Ascending aorta (tissue), 2 donors: ENCODE measurements around the gene HAL. TPM values are rescaled to one million over a fixed set of nuclear protein-coding genes. Genes with fewer than 3 reads are reported as not detected.

ENCODE experiments used
- DNase-seq, 2 donors: peaks; one replicate each; pipeline ENCODE4 v3.0.0-alpha.2; 2019; ENCODE audit warnings: low spot score in 2 of 2
- H3K27ac ChIP-seq, 2 donors: fragments of 200-600 bp; sonication (generic); one replicate each; pipeline ENCODE4 v1.5.1; 2016 to 2017; ENCODE audit warnings: mild to moderate bottlenecking in 1 of 2
- H3K27me3 ChIP-seq: fragments of 200-600 bp; sonication (generic); one replicate; pipeline ENCODE4 v1.5.1; 2017
- H3K36me3 ChIP-seq, 2 donors: fragments of 200-600 bp; sonication (generic); one replicate each; pipeline ENCODE4 v1.5.1; 2016
- H3K4me1 ChIP-seq, 2 donors: fragments of 200-600 bp; sonication (generic); one replicate each; pipeline ENCODE4 v1.5.1; 2016 to 2017; ENCODE audit warnings: mild to moderate bottlenecking in 1 of 2
- H3K4me3 ChIP-seq, 2 donors: fragments of 200-600 bp; sonication (generic); one replicate each; pipeline ENCODE4 v1.5.1; 2016 to 2017; ENCODE audit warnings: mild to moderate bottlenecking in 1 of 2
- H3K9me3 ChIP-seq, 2 donors: fragments of 200-600 bp; sonication (generic); one replicate each; pipeline ENCODE4 v1.5.1; 2016
- intact Hi-C: fragments of 100-400 bp; cut with DNase I; formaldehyde crosslinking; loops from one replicate; pipeline ENCODE4 v1.15.1; 2023
- total RNA-seq: library from RNA; depleted of rRNA; stranded (reverse); fragments of >200 nt; gene quantifications from one replicate; pipeline ENCODE4 v1.1.0, GENCODE V29; 2016
- TF ChIP-seq, protein P1 (sequence below), 3 experiments: fragments of 200-600 bp in 2 of 3; fragments of 450-650 bp in 1 of 3; sonication (generic) in 2 of 3; IDR thresholded peaks; one replicate each; pipeline ENCODE4 v1.5.1; 2016 to 2019; ENCODE audit warnings: antibody characterized with exemption in 3 of 3, mild to moderate bottlenecking in 1 of 3, moderate library complexity in 1 of 3

The HAL gene
- total RNA-seq, 1 donor from 2014 or later, result 1.5 TPM

DNA sequence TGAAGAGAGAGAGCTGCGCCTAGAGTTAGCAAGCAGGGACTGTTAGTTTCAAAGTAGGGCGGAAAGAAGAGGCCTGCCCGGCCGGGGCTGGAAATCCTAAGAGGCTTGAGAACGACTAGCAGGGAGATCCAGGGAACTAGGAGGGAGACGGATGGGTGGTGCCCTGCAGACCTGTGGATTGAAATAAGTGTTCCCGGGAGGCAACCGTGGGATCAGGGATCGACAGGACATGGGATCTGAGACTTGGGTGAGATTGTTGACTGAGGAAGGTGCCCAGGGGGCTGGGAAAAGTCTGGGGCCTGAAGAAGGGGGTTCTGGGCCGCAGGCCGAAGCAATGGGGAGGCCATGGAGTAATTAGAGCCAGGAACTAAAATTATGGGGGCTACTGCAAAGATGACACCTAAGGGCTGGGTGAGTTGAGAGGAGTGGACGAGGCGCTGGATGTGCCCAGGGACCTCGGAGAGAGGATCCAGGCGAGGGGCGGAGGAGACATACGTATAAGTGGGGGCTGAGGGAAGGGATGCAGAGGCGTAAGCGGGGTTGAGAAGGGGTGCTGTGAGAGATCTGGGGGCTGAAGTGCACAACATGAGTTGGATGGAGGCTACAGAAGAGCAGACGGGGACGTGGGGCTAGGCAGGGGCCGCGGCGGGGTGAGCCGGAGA lies 38.6 kb upstream of the HAL start:
- H3K4me1 ChIP-seq, result peaks cover 0 to 13% of the 10 kb centered on the region in 2 donors
- no peaks in the 10 kb centered on the region for H3K9me3 ChIP-seq
- H3K27ac ChIP-seq, result peak overlapping the region; percentile 78 to 93
- no peaks in the 10 kb centered on the region for H3K27me3 ChIP-seq
- TF ChIP-seq, protein P1, sequence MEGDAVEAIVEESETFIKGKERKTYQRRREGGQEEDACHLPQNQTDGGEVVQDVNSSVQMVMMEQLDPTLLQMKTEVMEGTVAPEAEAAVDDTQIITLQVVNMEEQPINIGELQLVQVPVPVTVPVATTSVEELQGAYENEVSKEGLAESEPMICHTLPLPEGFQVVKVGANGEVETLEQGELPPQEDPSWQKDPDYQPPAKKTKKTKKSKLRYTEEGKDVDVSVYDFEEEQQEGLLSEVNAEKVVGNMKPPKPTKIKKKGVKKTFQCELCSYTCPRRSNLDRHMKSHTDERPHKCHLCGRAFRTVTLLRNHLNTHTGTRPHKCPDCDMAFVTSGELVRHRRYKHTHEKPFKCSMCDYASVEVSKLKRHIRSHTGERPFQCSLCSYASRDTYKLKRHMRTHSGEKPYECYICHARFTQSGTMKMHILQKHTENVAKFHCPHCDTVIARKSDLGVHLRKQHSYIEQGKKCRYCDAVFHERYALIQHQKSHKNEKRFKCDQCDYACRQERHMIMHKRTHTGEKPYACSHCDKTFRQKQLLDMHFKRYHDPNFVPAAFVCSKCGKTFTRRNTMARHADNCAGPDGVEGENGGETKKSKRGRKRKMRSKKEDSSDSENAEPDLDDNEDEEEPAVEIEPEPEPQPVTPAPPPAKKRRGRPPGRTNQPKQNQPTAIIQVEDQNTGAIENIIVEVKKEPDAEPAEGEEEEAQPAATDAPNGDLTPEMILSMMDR (IDR thresholded peaks at IDR 0.05), result no peak
- DNase-seq, result no peak
- H3K4me3 ChIP-seq, result peak overlapping the region; percentile 77 to 83
- intact Hi-C loops, result loop anchor here (2.0 to 5.0 kb wide), 2 partner anchors 164 to 453 kb away; partner anchors contain the start of gene CFAP54
- no peaks in the 10 kb centered on the region for H3K36me3 ChIP-seq

DNA sequence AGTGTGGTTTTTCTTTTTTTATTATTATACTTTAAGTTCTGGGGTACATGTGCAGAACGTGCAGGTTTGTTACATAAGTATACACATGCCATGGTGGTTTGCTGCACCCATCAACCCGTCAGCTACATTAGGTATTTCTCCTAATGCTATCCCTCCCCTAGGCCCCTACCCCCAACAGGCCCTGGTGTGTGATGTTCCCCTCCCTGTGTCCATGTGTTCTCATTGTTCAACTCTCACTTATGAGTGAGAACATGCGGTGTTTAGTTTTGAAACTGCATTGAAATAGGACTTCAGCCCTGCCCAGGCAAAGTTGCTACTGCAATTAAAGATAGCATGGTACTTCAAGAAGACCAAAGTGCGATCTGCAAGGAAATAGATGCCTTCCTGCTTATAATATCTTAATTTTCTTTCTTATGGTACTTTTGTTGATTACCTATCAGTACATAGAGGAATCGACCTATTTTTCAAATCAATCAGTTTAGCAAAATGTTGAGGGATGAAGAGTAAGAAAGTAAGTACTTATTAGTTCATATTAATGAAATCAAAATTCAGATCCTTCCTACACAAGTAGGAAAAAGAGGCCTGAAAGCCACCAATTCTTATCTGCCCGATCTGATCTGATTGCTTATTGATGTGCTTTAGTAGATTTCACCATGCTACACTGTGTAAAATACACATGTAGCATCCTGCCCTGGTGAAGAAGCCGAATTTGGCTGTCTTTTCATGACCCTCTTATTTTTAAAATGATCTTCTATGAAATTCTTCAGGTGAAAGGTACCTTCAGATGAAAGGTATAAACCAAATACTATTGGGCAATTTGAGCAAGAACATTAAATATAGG lies 37.6 kb upstream of the HAL start:
- intact Hi-C loops, result loop anchor here (2.0 kb wide), 1 partner anchor 165 kb away; no protein-coding TSS in a partner anchor
- Histone ChIP-seq H3K4me3 (peak overlapping the region; percentile 77 to 83), H3K27me3 (no peaks in the 10 kb centered on the region), H3K9me3 (no peaks in the 10 kb centered on the region), H3K4me1 (peaks cover 0 to 13% of the 10 kb centered on the region in 2 donors), H3K36me3 (no peaks in the 10 kb centered on the region), H3K27ac (peak overlapping the region; percentile 78 to 93)
- TF ChIP-seq, protein P1 (IDR thresholded peaks at IDR 0.05), result no peak
- DNase-seq, result no peak

DNA sequence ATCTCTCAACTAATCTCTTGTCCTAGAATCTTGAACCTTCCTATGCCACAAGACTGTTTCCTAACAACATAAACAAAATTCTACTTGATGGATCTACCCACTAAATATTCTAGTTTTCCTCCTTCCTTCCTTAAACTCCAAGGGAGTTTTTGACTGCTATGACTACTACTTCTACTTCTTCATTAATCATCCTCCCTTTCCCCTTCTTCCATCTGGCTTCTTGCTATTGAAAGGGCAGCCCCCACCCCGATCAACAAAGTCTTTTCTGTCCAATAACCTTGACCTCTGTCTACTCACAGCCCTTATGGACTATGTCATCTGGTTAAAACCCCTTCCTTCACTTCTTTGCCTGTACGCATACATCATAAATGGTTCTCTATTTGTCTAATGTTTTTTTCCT lies 33.7 kb upstream of the HAL start:
- DNase-seq, result no peak
- peaks cover 14 to 30% of the 10 kb centered on the region in 2 donors for H3K36me3 ChIP-seq
- TF ChIP-seq, protein P1 (IDR thresholded peaks at IDR 0.05), result no peak
- no peak overlapping the region for H3K27ac ChIP-seq
- H3K4me3 ChIP-seq, result no peak overlapping the region
- intact Hi-C loops, result no loop called here
- H3K9me3 ChIP-seq, result no peaks in the 10 kb centered on the region
- H3K27me3 ChIP-seq, result no peaks in the 10 kb centered on the region
- peaks cover 0 to 13% of the 10 kb centered on the region in 2 donors for H3K4me1 ChIP-seq

DNA sequence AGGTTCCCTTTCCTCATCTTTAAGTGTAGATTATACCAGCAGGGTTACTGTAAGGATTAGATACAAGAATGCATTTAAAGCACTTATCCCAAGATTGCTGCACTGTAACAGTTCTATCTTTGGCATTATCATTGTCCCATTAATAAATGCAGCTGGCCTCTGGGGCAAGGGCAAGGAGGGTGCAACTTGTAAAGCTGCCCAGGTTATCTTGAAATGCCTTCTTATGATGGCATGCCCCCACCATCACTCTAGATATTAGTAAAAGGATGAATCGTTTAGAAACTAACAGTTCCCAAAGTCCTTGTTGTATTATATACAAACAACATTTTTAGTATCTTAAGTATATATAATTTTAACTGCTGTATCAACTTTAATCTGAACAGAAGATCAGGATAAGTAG lies 32.4 kb upstream of the HAL start:
- Histone ChIP-seq H3K4me3 (no peak overlapping the region), H3K27me3 (no peaks in the 10 kb centered on the region), H3K4me1 (peaks cover 0 to 5% of the 10 kb centered on the region in 2 donors), H3K36me3 (peaks cover 24 to 43% of the 10 kb centered on the region in 2 donors), H3K27ac (no peak overlapping the region), H3K9me3 (no peaks in the 10 kb centered on the region)
- intact Hi-C loops, result no loop called here
- DNase-seq, result no peak
- TF ChIP-seq, protein P1 (IDR thresholded peaks at IDR 0.05), result no peak

DNA sequence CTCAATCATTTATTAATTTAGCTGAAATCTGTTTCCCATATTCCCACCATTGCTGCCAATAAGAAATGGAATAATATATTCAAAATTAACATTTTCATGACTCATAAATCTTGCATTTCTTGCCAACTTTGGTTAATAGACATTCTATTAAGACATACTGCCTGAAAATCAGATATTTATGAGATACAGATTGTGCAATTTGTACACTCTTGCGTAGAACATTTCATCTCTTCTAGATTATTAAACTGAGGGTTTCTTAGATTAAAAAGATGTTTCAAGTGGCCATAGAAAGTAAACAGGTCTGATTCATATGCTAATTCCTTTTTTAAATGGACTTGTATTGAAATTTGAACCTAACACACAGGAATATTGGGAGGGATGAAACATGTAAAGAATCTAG lies 30.2 kb upstream of the HAL start:
- Histone ChIP-seq H3K4me3 (no peak overlapping the region), H3K27ac (no peak overlapping the region), H3K27me3 (no peaks in the 10 kb centered on the region), H3K4me1 (no peaks in the 10 kb centered on the region), H3K36me3 (peaks cover 37 to 62% of the 10 kb centered on the region in 2 donors), H3K9me3 (no peaks in the 10 kb centered on the region)
- DNase-seq, result no peak
- intact Hi-C loops, result no loop called here
- TF ChIP-seq, protein P1 (IDR thresholded peaks at IDR 0.05), result no peak
